HepG2 (cell line): Measurements from ENCODE around the gene STX5. TPM values are rescaled to one million over a fixed set of nuclear protein-coding genes. Genes with fewer than 3 reads are reported as not detected.

Source experiments
- GZF1 ChIP-seq: sonication (generic); formaldehyde crosslinking; IDR thresholded peaks from 2 replicates; pipeline ENCODE4 v1.5.1; 2020; ENCODE audit warnings: mild to moderate bottlenecking, missing genetic modification reagents
- MED1 ChIP-seq: sonication (generic); formaldehyde crosslinking; IDR thresholded peaks from 2 replicates; pipeline ENCODE4 v1.4.0; 2020; ENCODE audit warnings: missing genetic modification reagents
- MEIS1 ChIP-seq: sonication (generic); formaldehyde crosslinking; IDR thresholded peaks from 2 replicates; pipeline ENCODE4 v1.9.0; 2021; ENCODE audit warnings: mild to moderate bottlenecking, missing genetic modification reagents, moderate library complexity, borderline replicate concordance
- MIER2 ChIP-seq: IDR thresholded peaks from 2 replicates; pipeline ENCODE4 v1.6.1; 2016; ENCODE audit warnings: missing biosample characterization, missing genetic modification reagents
- MTF2 ChIP-seq: sonication (generic); formaldehyde crosslinking; IDR thresholded peaks from 2 replicates; pipeline ENCODE4 v1.5.0; 2020; ENCODE audit warnings: missing genetic modification reagents, borderline replicate concordance
- MXD4 ChIP-seq: IDR thresholded peaks from 2 replicates; pipeline ENCODE4 v1.6.1; 2016; ENCODE audit warnings: mild to moderate bottlenecking, missing biosample characterization, missing genetic modification reagents
- RXRA ChIP-seq: sonication (generic); formaldehyde crosslinking; IDR thresholded peaks from 2 replicates; pipeline ENCODE4 v1.5.1; 2020; ENCODE audit warnings: missing genetic modification reagents
- SALL1 ChIP-seq: sonication (generic); formaldehyde crosslinking; IDR thresholded peaks from 2 replicates; pipeline ENCODE4 v1.8.0; 2022; ENCODE audit warnings: mild to moderate bottlenecking, missing genetic modification reagents
- TEAD3 ChIP-seq: optimal IDR thresholded peaks from 2 replicates; pipeline ENCODE3; 2016; ENCODE audit warnings: borderline replicate concordance
- ZBTB21 ChIP-seq: sonication (generic); formaldehyde crosslinking; IDR thresholded peaks from 2 replicates; pipeline ENCODE4 v1.4.0; 2020; ENCODE audit warnings: missing genetic modification reagents
- ZBTB49 ChIP-seq: sonication (generic); formaldehyde crosslinking; IDR thresholded peaks from 2 replicates; pipeline ENCODE4 v1.4.0; 2020; ENCODE audit warnings: missing genetic modification reagents, borderline replicate concordance
- ZC3H4 ChIP-seq: sonication (generic); formaldehyde crosslinking; IDR thresholded peaks from 2 replicates; pipeline ENCODE4 v1.4.0; 2020; ENCODE audit warnings: missing genetic modification reagents, borderline replicate concordance
- ZFP36L2 ChIP-seq: sonication (generic); formaldehyde crosslinking; IDR thresholded peaks from 2 replicates; pipeline ENCODE4 v1.4.0; 2020; ENCODE audit warnings: missing genetic modification reagents
- ZNF329 ChIP-seq: sonication (generic); formaldehyde crosslinking; IDR thresholded peaks from 2 replicates; pipeline ENCODE4 v1.9.0; 2021; ENCODE audit warnings: low read depth, mild to moderate bottlenecking, missing genetic modification reagents
- ZNF512 ChIP-seq: sonication (generic); formaldehyde crosslinking; IDR thresholded peaks from 2 replicates; pipeline ENCODE4 v1.4.0; 2020; ENCODE audit warnings: mild to moderate bottlenecking, missing genetic modification reagents
- ZNF543 ChIP-seq: sonication (generic); formaldehyde crosslinking; IDR thresholded peaks from 2 replicates; pipeline ENCODE4 v1.4.0; 2020; ENCODE audit warnings: mild to moderate bottlenecking, missing genetic modification reagents
- ZNF556 ChIP-seq: sonication (generic); formaldehyde crosslinking; IDR thresholded peaks from 2 replicates; pipeline ENCODE4 v1.4.0; 2020; ENCODE audit warnings: mild to moderate bottlenecking, missing genetic modification reagents, borderline replicate concordance
- ZNF589 ChIP-seq: sonication (generic); formaldehyde crosslinking; conservative IDR thresholded peaks from 2 replicates; pipeline ENCODE4 v1.8.0; 2022; ENCODE audit warnings: mild to moderate bottlenecking, moderate library complexity, missing genetic modification reagents
- ZNF891 ChIP-seq: sonication (generic); formaldehyde crosslinking; IDR thresholded peaks from 2 replicates; pipeline ENCODE4 v1.5.0; 2020; ENCODE audit warnings: mild to moderate bottlenecking, missing genetic modification reagents
- polyA plus RNA-seq, 8 experiments: library from polyadenylated mRNA; depleted of rRNA in 3 of 8; stranded (reverse) in 7 of 8; unstranded in 1 of 8; fragments of >200 nt; fragmentation: Illumina TruSeq in 4 of 8; extraction: Trizol in 4 of 8; gene quantifications; 2 replicates each; pipeline versions ENCODE4 v1.2.1 to v1.2.3, GENCODE V29; 2011 to 2016; ENCODE audit warnings: low read depth in 4 of 8, missing spikeins in 1 of 8, mixed read lengths in 1 of 8; ENCODE audit not compliant: insufficient read depth in 1 of 8
- total RNA-seq, 5 experiments: library from RNA; depleted of rRNA; stranded (reverse); fragments of >200 nt; fragmentation: Illumina TruSeq; extraction: Trizol; gene quantifications; 2 replicates each; pipeline ENCODE4 v1.2.3, GENCODE V29; 2016; ENCODE audit warnings: low read depth in 1 of 5
- TF ChIP-seq, protein P1 (sequence below): sonication (generic); formaldehyde crosslinking; IDR thresholded peaks from 2 replicates; pipeline ENCODE4 v1.4.0; 2020; ENCODE audit warnings: missing genetic modification reagents
- TF ChIP-seq, protein P2 (sequence below): sonication (generic); formaldehyde crosslinking; IDR thresholded peaks from 2 replicates; pipeline ENCODE4 v1.4.0; 2020; ENCODE audit warnings: low read depth, mild to moderate bottlenecking, missing genetic modification reagents
- TF ChIP-seq, protein P3 (sequence below): IDR thresholded peaks from 2 replicates; pipeline ENCODE4 v1.6.1; 2016

The STX5 gene
- total and polyA plus RNA-seq, 2 of the 13 experiments (the other 11 are each of a cell fraction or from before 2014, with no cell fraction given): 26.9 to 30.0 TPM

- TF ChIP-seq MTF2 (no peak), ZNF329 (CRISPR knock-in tag) (peak; percentile 74; the same call in 1 of the 2 replicates), ZNF891 (CRISPR knock-in tag) (peak; percentile 72), ZFP36L2 (CRISPR knock-in tag) (0 out of 2 replicates have a peak, but pooled peaks have one; percentile 65), SALL1 (CRISPR knock-in tag) (peak; percentile 92), RXRA (CRISPR knock-in tag) (peak; percentile 82), ZNF556 (peak; percentile 90; the same call in 1 of the 2 replicates), MIER2 (no peak), ZBTB21 (0 out of 2 replicates have a peak, but pooled peaks have one; percentile 38), ZNF543 (CRISPR knock-in tag) (peak; percentile 84; the same call in 1 of the 2 replicates), TEAD3 (CRISPR knock-in tag) (peak; percentile 57), MXD4 (CRISPR knock-in tag) (peak; percentile 76), ZNF512 (CRISPR knock-in tag) (no peak), ZNF589 (CRISPR knock-in tag) (no peak), MED1 (CRISPR knock-in tag) (peak; percentile 70), MEIS1 (CRISPR knock-in tag) (peak; percentile 76), ZC3H4 (CRISPR knock-in tag) (no peak), GZF1 (peak; percentile 70; the same call in 1 of the 2 replicates), ZBTB49 (CRISPR knock-in tag) (no peak)
- TF ChIP-seq, protein P1, sequence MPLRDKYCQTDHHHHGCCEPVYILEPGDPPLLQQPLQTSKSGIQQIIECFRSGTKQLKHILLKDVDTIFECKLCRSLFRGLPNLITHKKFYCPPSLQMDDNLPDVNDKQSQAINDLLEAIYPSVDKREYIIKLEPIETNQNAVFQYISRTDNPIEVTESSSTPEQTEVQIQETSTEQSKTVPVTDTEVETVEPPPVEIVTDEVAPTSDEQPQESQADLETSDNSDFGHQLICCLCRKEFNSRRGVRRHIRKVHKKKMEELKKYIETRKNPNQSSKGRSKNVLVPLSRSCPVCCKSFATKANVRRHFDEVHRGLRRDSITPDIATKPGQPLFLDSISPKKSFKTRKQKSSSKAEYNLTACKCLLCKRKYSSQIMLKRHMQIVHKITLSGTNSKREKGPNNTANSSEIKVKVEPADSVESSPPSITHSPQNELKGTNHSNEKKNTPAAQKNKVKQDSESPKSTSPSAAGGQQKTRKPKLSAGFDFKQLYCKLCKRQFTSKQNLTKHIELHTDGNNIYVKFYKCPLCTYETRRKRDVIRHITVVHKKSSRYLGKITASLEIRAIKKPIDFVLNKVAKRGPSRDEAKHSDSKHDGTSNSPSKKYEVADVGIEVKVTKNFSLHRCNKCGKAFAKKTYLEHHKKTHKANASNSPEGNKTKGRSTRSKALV (CRISPR knock-in tag): peak; percentile 77
- TF ChIP-seq, protein P2, sequence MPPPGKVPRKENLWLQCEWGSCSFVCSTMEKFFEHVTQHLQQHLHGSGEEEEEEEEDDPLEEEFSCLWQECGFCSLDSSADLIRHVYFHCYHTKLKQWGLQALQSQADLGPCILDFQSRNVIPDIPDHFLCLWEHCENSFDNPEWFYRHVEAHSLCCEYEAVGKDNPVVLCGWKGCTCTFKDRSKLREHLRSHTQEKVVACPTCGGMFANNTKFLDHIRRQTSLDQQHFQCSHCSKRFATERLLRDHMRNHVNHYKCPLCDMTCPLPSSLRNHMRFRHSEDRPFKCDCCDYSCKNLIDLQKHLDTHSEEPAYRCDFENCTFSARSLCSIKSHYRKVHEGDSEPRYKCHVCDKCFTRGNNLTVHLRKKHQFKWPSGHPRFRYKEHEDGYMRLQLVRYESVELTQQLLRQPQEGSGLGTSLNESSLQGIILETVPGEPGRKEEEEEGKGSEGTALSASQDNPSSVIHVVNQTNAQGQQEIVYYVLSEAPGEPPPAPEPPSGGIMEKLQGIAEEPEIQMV: peak; percentile 93; the same call in 1 of the 2 replicates
- TF ChIP-seq, protein P3, sequence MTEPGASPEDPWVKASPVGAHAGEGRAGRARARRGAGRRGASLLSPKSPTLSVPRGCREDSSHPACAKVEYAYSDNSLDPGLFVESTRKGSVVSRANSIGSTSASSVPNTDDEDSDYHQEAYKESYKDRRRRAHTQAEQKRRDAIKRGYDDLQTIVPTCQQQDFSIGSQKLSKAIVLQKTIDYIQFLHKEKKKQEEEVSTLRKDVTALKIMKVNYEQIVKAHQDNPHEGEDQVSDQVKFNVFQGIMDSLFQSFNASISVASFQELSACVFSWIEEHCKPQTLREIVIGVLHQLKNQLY (CRISPR knock-in tag): no peak; the same call in none of the 2 replicates
Measured at GRCh38 chr11:62805076-62805892, 26.6 kb downstream of the STX5 start, which contains the start of gene NXF1 (continued).
